HG02763 (cell line): ENCODE data around the gene DOCK10.
"Not testable (repeated sequence)": the region's sequence is repeated elsewhere in the genome, so short reads cannot be mapped to it uniquely, and the experiment has no call there.

Experiments
- ATAC-seq: cut with Tn5 transposase; IDR thresholded peaks from one replicate; pipeline ENCODE4 v1.9.1; 2021; ENCODE audit warnings: mild to moderate bottlenecking, moderate library complexity; ENCODE audit not compliant: unreplicated experiment

Gene DOCK10

GRCh38 chr2:224951723-224952481 lies 90.4 kb downstream of the DOCK10 start:
- no peak for ATAC-seq

DNA sequence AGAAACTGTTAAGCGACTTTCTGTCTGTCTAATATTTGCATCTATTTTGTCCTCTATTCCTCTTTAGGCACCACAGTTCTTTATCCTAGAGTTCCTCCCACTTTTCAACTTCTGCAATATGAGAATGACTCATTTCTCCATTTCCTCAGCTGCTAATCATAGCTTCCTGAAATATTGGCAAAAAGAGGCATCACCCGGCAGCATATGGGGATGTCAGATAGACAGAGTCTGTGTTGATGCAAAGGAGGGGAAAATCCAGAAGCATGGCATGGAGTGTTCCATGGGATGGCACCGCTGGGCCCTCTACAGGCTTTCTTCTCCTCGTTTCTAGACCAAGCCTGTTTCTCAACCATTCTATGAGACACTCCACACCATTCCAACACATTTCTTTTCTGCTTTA lies 93.4 kb downstream of the DOCK10 start:
- ATAC-seq, result no peak

GRCh38 chr2:224948005-224948404 lies 94.3 kb downstream of the DOCK10 start:
- no peak for ATAC-seq

GRCh38 chr2:224947566-224947965 lies 94.7 kb downstream of the DOCK10 start:
- no peak for ATAC-seq

- peak; percentile 77 for ATAC-seq
Measured at GRCh38 chr2:224946895-224947294, 95.4 kb downstream of the DOCK10 start.

DNA sequence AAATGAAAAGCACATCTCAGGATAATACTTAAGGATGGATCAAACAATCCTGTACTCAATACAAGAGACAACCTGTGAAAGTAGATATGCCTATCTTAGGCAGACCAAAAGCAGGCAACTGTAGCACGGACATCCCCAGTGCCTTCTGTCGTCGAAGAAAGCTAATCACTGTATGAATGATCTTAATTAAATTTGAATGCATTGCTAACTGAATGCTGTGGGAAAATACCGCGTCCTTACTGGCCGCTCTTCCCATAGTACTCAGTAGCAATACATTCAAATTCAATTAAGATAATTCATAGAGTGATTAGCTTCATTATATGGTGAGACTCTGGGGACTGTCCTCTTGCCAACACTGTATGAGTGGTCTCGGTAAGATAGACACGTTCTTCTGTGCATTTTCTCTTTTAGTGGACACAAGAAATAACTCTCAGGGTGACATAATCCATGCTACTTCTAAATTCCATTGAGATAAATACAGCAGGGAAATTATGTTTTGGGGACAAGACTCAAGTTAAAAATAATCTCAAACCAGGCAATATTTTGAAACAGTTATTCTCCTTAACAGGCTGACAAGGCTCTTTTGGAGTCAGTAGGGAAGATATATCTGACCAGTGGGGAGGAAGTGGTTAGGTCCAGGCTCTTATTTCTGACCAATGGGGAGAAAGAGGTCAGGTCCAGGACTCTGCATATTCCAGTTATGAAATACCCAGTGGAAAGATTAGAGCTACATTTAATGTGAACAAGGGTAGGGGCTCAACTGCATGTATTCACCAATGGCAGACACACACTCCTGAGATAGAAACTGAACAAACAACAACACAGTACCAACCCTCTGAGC lies 97.3 kb downstream of the DOCK10 start:
- ATAC-seq, result no peak

DNA sequence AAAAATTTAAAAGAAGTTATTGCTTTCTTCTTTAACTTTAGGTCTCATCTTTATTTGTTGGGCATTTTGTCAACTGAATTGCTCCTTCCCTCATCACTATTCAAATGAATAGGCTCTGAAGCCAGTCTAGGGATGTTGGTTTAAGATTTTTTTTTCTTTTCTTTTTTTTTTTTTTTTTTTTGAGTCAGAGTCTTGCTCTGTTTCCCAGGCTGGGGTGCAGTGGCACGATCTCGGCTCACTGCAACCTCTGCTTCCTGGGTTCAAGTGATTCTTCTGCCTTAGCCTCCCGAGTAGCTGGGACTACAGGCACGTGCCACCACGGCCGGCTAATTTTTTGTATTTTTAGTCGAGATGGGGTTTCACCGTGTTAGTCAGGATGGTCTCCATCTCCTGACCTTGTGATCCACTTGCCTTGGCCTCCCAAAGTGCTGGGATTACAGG lies 98.6 kb downstream of the DOCK10 start:
- ATAC-seq, result not testable (repeated sequence)

DNA sequence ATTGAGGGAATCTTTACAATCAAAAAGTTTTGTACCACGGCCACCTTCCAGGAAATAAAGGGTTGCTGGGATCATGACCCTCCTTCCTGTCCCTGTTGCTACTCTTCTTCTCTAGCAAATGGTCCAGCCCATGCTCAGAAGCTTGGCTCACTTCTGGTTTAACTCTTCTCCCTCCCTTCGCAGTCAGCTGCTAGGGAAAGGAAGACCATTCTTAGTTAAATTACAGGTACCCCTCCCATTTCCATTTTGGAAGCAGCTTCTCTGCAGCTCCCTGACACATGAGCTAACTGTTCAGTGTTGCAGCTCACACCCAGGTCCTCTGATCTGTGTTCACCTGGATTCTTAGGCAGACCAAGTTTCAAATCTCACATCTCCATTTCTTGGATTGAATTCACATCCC lies 100.3 kb downstream of the DOCK10 start:
- no peak for ATAC-seq

- no peak for ATAC-seq
Measured at GRCh38 chr2:224940618-224941017, 101.7 kb downstream of the DOCK10 start.

- ATAC-seq, result peak; percentile 36
Measured at GRCh38 chr2:224938651-224939182, 103.6 kb downstream of the DOCK10 start.

- ATAC-seq, result peak; percentile 83
Measured at GRCh38 chr2:224937887-224938286, 104.4 kb downstream of the DOCK10 start.

GRCh38 chr2:224934526-224935188 lies 107.6 kb downstream of the DOCK10 start:
- no peak for ATAC-seq

DNA sequence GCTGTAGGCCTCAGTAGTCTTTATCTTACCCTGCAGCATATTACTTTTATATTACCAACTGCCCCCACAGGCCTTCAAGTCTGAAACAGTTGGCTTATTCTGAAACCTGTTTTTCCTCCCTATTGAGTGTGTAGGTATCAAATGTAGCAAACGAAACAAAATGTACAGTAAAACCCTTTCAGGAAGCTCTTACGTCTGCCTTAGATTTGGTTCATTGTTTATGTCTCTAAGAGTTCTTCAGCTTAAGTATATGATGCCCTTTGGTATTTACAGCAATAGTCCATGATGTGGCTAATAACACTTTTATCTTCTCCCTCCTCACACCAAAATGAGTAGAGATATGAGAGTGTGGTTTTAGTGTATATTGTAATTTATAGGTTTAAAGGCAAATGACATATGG lies 108.8 kb downstream of the DOCK10 start:
- ATAC-seq, result no peak

DNA sequence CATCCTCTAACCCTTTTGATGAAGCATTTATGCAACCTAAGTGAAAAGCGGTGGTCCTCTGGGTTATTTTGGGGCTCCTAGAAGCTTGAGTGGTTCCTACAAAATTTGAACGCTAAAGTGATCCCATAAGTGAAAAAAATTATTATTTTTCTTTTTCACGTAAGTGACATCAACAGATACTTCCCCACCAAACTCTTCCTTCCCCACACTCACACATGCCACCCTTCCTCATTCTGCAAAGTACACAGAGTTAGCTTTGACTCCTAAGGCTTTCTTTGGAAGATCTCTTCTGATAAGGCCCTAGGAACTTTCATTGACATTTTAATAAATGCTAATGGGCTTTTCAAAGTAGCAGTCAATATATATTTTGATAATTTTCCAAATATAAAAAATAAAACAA lies 109.7 kb downstream of the DOCK10 start:
- ATAC-seq, result no peak

GRCh38 chr2:224931956-224932355 lies 110.3 kb downstream of the DOCK10 start:
- ATAC-seq, result no peak

DNA sequence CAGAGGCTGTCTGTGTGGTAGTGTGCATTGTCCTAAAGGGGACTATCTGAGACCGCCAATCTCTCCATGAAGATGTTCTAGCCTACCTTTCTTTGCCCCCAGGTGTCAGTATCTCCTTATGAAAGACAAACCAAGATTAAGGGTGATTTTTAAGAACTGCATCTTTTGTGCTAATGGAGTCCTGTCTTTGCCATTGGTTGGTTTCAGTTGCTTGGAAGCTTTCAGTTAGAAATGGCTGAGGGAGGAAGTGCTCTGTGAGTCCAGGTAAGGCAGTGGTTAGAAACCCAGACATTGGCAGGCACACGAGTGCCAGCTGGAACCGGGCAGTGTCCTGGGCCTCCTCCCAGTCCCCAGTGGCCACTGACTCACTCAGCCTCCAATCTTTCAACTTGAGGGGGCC lies 111.3 kb downstream of the DOCK10 start:
- no peak for ATAC-seq

GRCh38 chr2:224930124-224930523 lies 112.1 kb downstream of the DOCK10 start:
- no peak for ATAC-seq

- no peak for ATAC-seq
Measured at GRCh38 chr2:224929512-224929911, 112.8 kb downstream of the DOCK10 start.

GRCh38 chr2:224927646-224928173 lies 114.6 kb downstream of the DOCK10 start:
- no peak for ATAC-seq

- ATAC-seq, result no peak
Measured at GRCh38 chr2:224927011-224927410, 115.3 kb downstream of the DOCK10 start.

DNA sequence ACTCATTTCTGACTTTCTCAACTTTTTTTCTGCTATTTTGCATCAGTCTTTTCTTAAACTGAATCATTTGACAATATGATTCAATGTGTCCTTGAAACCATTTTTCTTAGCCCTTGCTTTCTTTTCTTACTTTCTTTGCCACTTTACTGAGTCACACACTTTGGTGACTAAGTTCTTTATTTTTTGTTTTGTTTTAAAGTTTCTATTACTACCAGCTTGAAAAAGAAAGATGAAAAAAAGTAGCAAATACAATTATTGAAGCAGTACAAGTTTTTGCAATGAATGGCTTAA lies 116.5 kb downstream of the DOCK10 start:
- ATAC-seq, result no peak
